Mucosa of stomach (tissue), 1 donor: ENCODE measurements around the gene CERS3.

Experiments
- H3K27me3 ChIP-seq: one replicate; pipeline ENCODE4 v1.7.0; 2013; ENCODE audit warnings: mild to moderate bottlenecking, low read length; ENCODE audit not compliant: control insufficient read depth, insufficient read depth
- H3K36me3 ChIP-seq: one replicate; pipeline ENCODE4 v1.7.0; 2013; ENCODE audit warnings: low read length; ENCODE audit not compliant: control insufficient read depth, insufficient read depth
- H3K4me1 ChIP-seq: one replicate; pipeline ENCODE4 v1.7.0; 2013; ENCODE audit warnings: mild to moderate bottlenecking, low read length; ENCODE audit not compliant: control insufficient read depth, insufficient read depth
- H3K4me3 ChIP-seq: one replicate; pipeline ENCODE4 v1.7.0; 2013; ENCODE audit warnings: low read length
- H3K9ac ChIP-seq: one replicate; pipeline ENCODE4 v1.7.0; 2013; ENCODE audit warnings: mild to moderate bottlenecking, low read length, moderate library complexity
- H3K9me3 ChIP-seq: one replicate; pipeline ENCODE4 v1.7.0; 2013; ENCODE audit warnings: mild to moderate bottlenecking, low read length, moderate library complexity; ENCODE audit not compliant: control insufficient read depth
- donor health status: Pancreatic carcinoma.

CERS3 gene

GRCh38 chr15:100524326-100524725 is 4.4 kb downstream of the CERS3 start:
- H3K36me3 ChIP-seq, result no peaks in the 10 kb centered on the region
- no peaks in the 10 kb centered on the region for H3K27me3 ChIP-seq

GRCh38 chr15:100521907-100522306 is 6.8 kb downstream of the CERS3 start:
- Histone ChIP-seq H3K9me3 (no peaks in the 10 kb centered on the region), H3K9ac (no peak overlapping the region), H3K36me3 (no peaks in the 10 kb centered on the region), H3K4me3 (no peak overlapping the region), H3K4me1 (no peaks in the 10 kb centered on the region), H3K27me3 (no peaks in the 10 kb centered on the region)

More at GRCh38 chr15:100524326-100524725, 4.4 kb downstream of the CERS3 start:
- H3K9me3 ChIP-seq, result no peaks in the 10 kb centered on the region
- H3K4me1 ChIP-seq, result no peaks in the 10 kb centered on the region
- H3K4me3 ChIP-seq, result no peak overlapping the region
- H3K9ac ChIP-seq, result no peak overlapping the region

GRCh38 chr15:100520132-100520921 is 8.4 kb downstream of the CERS3 start:
- no peaks in the 10 kb centered on the region for H3K27me3 ChIP-seq
- H3K9ac ChIP-seq, result no peak overlapping the region
- H3K36me3 ChIP-seq, result no peaks in the 10 kb centered on the region
- no peak overlapping the region for H3K4me3 ChIP-seq
- H3K9me3 ChIP-seq, result no peaks in the 10 kb centered on the region
- no peaks in the 10 kb centered on the region for H3K4me1 ChIP-seq

- H3K9ac ChIP-seq, result no peak overlapping the region
- no peak overlapping the region for H3K4me3 ChIP-seq
- no peaks in the 10 kb centered on the region for H3K4me1 ChIP-seq
- H3K9me3 ChIP-seq, result no peaks in the 10 kb centered on the region
- H3K27me3 ChIP-seq, result no peaks in the 10 kb centered on the region
- no peaks in the 10 kb centered on the region for H3K36me3 ChIP-seq
These were observed 10.9 kb downstream of the CERS3 start for GRCh38 chr15:100517846-100518245.

GRCh38 chr15:100516643-100517512 is 11.9 kb downstream of the CERS3 start:
- no peaks in the 10 kb centered on the region for H3K36me3 ChIP-seq
- no peak overlapping the region for H3K9ac ChIP-seq
- no peaks in the 10 kb centered on the region for H3K9me3 ChIP-seq
- H3K27me3 ChIP-seq, result peaks cover 3% of the 10 kb centered on the region
- no peak overlapping the region for H3K4me3 ChIP-seq
- no peaks in the 10 kb centered on the region for H3K4me1 ChIP-seq

- peaks cover 3% of the 10 kb centered on the region for H3K27me3 ChIP-seq
- H3K9me3 ChIP-seq, result no peaks in the 10 kb centered on the region
- H3K9ac ChIP-seq, result no peak overlapping the region
- no peaks in the 10 kb centered on the region for H3K4me1 ChIP-seq
- H3K4me3 ChIP-seq, result no peak overlapping the region
- H3K36me3 ChIP-seq, result no peaks in the 10 kb centered on the region
These were observed 13.0 kb downstream of the CERS3 start for GRCh38 chr15:100515758-100516157.

GRCh38 chr15:100508641-100509300 is 20.0 kb downstream of the CERS3 start:
- no peaks in the 10 kb centered on the region for H3K9me3 ChIP-seq
- H3K4me1 ChIP-seq, result no peaks in the 10 kb centered on the region
- H3K4me3 ChIP-seq, result no peak overlapping the region
- peaks cover 3% of the 10 kb centered on the region for H3K27me3 ChIP-seq
- H3K9ac ChIP-seq, result no peak overlapping the region
- H3K36me3 ChIP-seq, result no peaks in the 10 kb centered on the region

- no peak overlapping the region for H3K9ac ChIP-seq
- H3K27me3 ChIP-seq, result no peaks in the 10 kb centered on the region
- H3K36me3 ChIP-seq, result no peaks in the 10 kb centered on the region
- H3K9me3 ChIP-seq, result no peaks in the 10 kb centered on the region
- H3K4me1 ChIP-seq, result no peaks in the 10 kb centered on the region
- no peak overlapping the region for H3K4me3 ChIP-seq
These were observed 26.1 kb downstream of the CERS3 start for GRCh38 chr15:100502651-100503050.

GRCh38 chr15:100501117-100501516 is 27.6 kb downstream of the CERS3 start:
- H3K4me1 ChIP-seq, result no peaks in the 10 kb centered on the region
- H3K36me3 ChIP-seq, result no peaks in the 10 kb centered on the region
- H3K27me3 ChIP-seq, result no peaks in the 10 kb centered on the region
- no peak overlapping the region for H3K9ac ChIP-seq
- H3K4me3 ChIP-seq, result no peak overlapping the region
- no peaks in the 10 kb centered on the region for H3K9me3 ChIP-seq

- H3K9me3 ChIP-seq, result no peaks in the 10 kb centered on the region
- no peaks in the 10 kb centered on the region for H3K4me1 ChIP-seq
- no peak overlapping the region for H3K9ac ChIP-seq
- no peak overlapping the region for H3K4me3 ChIP-seq
- H3K36me3 ChIP-seq, result no peaks in the 10 kb centered on the region
- no peaks in the 10 kb centered on the region for H3K27me3 ChIP-seq
These were observed 28.3 kb downstream of the CERS3 start for GRCh38 chr15:100500226-100500990.

GRCh38 chr15:100495861-100496260 is 32.9 kb downstream of the CERS3 start:
- Histone ChIP-seq H3K9me3 (no peaks in the 10 kb centered on the region), H3K27me3 (no peaks in the 10 kb centered on the region), H3K9ac (no peak overlapping the region), H3K36me3 (no peaks in the 10 kb centered on the region), H3K4me1 (no peaks in the 10 kb centered on the region), H3K4me3 (no peak overlapping the region)
